Chondrocyte (in vitro differentiated cells): Measurements from ENCODE around the gene PHRF1. TPM values are rescaled to one million over a fixed set of nuclear protein-coding genes. Genes with fewer than 3 reads are reported as not detected.
A peak's percentile ranks its signal among the peaks of the same experiment; 100 is the strongest.

Source experiments
- DNase-seq: peaks from one replicate; pipeline ENCODE4 v3.0.0; 2021; ENCODE audit warnings: mixed read lengths, low spot score
- H3K27ac Mint-ChIP-seq: one replicate; pipeline ENCODE4 v1.8.0; 2021; ENCODE audit warnings: mild to moderate bottlenecking, moderate library complexity, mixed read lengths; ENCODE audit not compliant: unreplicated experiment
- H3K27me3 Mint-ChIP-seq: 2 replicates; pipeline ENCODE4 v1.8.0; 2021; ENCODE audit warnings: low read depth, mixed read lengths
- H3K36me3 Mint-ChIP-seq: 2 replicates; pipeline ENCODE4 v1.8.0; 2021; ENCODE audit warnings: low read depth, mixed read lengths
- H3K4me1 Mint-ChIP-seq: 2 replicates; pipeline ENCODE4 v1.8.0; 2021; ENCODE audit warnings: low read depth, mild to moderate bottlenecking, mixed read lengths
- H3K4me3 Mint-ChIP-seq: one replicate; pipeline ENCODE4 v1.8.0; 2021; ENCODE audit warnings: mild to moderate bottlenecking, moderate library complexity, mixed read lengths; ENCODE audit not compliant: unreplicated experiment
- H3K9me3 Mint-ChIP-seq: 2 replicates; pipeline ENCODE4 v1.8.0; 2021; ENCODE audit warnings: low read depth, mixed read lengths
- CTCF ChIP-seq: fragments of 200-600 bp; sonication (generic); IDR thresholded peaks from 2 replicates; pipeline ENCODE4 v1.5.0; 2021; ENCODE audit warnings: antibody characterized with exemption, mild to moderate bottlenecking, moderate library complexity
- total RNA-seq: library from RNA; stranded (reverse); gene quantifications from 3 replicates; pipeline ENCODE4 v1.2.1, GENCODE V29; 2021

Gene PHRF1
- total RNA-seq, 1 donor from 2014 or later, result 25.9 TPM

GRCh38 chr11:638631-639331, 62.5 kb downstream of the PHRF1 start:
- Mint-ChIP-seq H3K4me3 (no peak overlapping the region), H3K27ac (peak overlapping the region; percentile 45), H3K36me3 (no peaks in the 10 kb centered on the region), H3K9me3 (no peaks in the 10 kb centered on the region), H3K4me1 (peaks cover 14% of the 10 kb centered on the region), H3K27me3 (no peaks in the 10 kb centered on the region)
- no peak for DNase-seq
- no peak for TF ChIP-seq CTCF

- Mint-ChIP-seq H3K9me3 (no peaks in the 10 kb centered on the region), H3K4me1 (peaks cover 14% of the 10 kb centered on the region), H3K36me3 (peaks cover 2% of the 10 kb centered on the region), H3K4me3 (no peak overlapping the region), H3K27me3 (no peaks in the 10 kb centered on the region), H3K27ac (no peak overlapping the region)
- no peak for DNase-seq
- no peak for TF ChIP-seq CTCF
These were observed 63.2 kb downstream of the PHRF1 start for GRCh38 chr11:639332-639955.

GRCh38 chr11:640021-640706, 63.9 kb downstream of the PHRF1 start:
- Mint-ChIP-seq H3K27ac (peak overlapping the region; percentile 41), H3K9me3 (no peaks in the 10 kb centered on the region), H3K27me3 (no peaks in the 10 kb centered on the region), H3K4me3 (no peak overlapping the region), H3K4me1 (peaks cover 14% of the 10 kb centered on the region), H3K36me3 (peaks cover 2% of the 10 kb centered on the region)
- no peak for DNase-seq
- no peak for TF ChIP-seq CTCF

- Mint-ChIP-seq H3K4me1 (peaks cover 14% of the 10 kb centered on the region), H3K36me3 (peaks cover 2% of the 10 kb centered on the region), H3K27me3 (no peaks in the 10 kb centered on the region), H3K27ac (no peak overlapping the region), H3K9me3 (no peaks in the 10 kb centered on the region), H3K4me3 (no peak overlapping the region)
- no peak for TF ChIP-seq CTCF
- DNase-seq, result no peak
These were observed 65.6 kb downstream of the PHRF1 start for GRCh38 chr11:641806-642370.

GRCh38 chr11:643366-643765, 67.1 kb downstream of the PHRF1 start:
- Mint-ChIP-seq H3K9me3 (no peaks in the 10 kb centered on the region), H3K4me1 (peaks cover 7% of the 10 kb centered on the region), H3K4me3 (no peak overlapping the region), H3K27ac (no peak overlapping the region), H3K36me3 (peaks cover 4% of the 10 kb centered on the region), H3K27me3 (no peaks in the 10 kb centered on the region)
- TF ChIP-seq CTCF, result no peak
- DNase-seq, result no peak
